MM.1S (cell line): ENCODE measurements around the gene FOXP2.

Source experiments
- EZH2 ChIP-seq: fragments of 300-600 bp; sonication (generic); optimal IDR thresholded peaks from 2 replicates; pipeline ENCODE3; 2017; ENCODE audit warnings: low read depth, mild to moderate bottlenecking, antibody characterized with exemption, low read length, mixed read lengths
- EZH2phosphoT487 ChIP-seq: fragments of 300-600 bp; sonication (generic); IDR thresholded peaks from 2 replicates; pipeline ENCODE4 v1.6.1; 2018; ENCODE audit warnings: antibody characterized with exemption, low read length
- TF ChIP-seq, protein P1 (sequence below): fragments of 300-600 bp; sonication (generic); IDR thresholded peaks from 2 replicates; pipeline ENCODE4 v1.5.1; 2016; ENCODE audit warnings: antibody characterized with exemption, low read length, mixed read lengths

DNA sequence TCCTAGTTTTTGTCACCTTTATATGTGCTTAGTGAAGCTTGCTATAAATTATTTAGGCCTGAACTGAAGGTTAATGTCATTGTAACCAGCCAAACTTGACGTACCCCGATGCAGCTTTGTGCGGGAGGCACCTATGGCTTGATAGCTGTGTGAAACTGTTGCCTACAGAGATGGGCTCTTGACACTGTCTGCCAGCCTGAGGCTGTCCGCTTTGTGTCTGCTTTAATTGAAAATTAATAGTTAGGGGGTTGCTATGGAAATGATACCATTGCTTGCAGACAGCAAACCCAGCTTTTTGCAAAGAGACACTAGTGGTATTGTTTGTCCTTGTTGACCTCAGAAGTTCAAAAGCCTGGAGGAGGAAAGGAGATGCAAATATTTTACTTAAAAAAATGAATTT lies 2.1 kb upstream of the FOXP2 start:
- TF ChIP-seq, protein P1, sequence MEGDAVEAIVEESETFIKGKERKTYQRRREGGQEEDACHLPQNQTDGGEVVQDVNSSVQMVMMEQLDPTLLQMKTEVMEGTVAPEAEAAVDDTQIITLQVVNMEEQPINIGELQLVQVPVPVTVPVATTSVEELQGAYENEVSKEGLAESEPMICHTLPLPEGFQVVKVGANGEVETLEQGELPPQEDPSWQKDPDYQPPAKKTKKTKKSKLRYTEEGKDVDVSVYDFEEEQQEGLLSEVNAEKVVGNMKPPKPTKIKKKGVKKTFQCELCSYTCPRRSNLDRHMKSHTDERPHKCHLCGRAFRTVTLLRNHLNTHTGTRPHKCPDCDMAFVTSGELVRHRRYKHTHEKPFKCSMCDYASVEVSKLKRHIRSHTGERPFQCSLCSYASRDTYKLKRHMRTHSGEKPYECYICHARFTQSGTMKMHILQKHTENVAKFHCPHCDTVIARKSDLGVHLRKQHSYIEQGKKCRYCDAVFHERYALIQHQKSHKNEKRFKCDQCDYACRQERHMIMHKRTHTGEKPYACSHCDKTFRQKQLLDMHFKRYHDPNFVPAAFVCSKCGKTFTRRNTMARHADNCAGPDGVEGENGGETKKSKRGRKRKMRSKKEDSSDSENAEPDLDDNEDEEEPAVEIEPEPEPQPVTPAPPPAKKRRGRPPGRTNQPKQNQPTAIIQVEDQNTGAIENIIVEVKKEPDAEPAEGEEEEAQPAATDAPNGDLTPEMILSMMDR, result no peak
- TF ChIP-seq EZH2 (no peak), EZH2phosphoT487 (no peak)
